H1 (cell line): ENCODE measurements around the gene CRYGS. TPM values are rescaled to one million over a fixed set of nuclear protein-coding genes. Genes with fewer than 3 reads are reported as not detected.

Source experiments
- CTCF ChIA-PET: fragments of 300-600 bp; sonication (Branson Sonifier 250); formaldehyde crosslinking; loops from one replicate; lab custom pipeline; 2021; ENCODE audit not compliant: partially characterized antibody; lab: Charles Lee
- POLR2A ChIA-PET: fragments of 300-600 bp; sonication (Branson Sonifier 250); formaldehyde crosslinking; loops from one replicate; lab custom pipeline; 2021; ENCODE audit warnings: inconsistent platforms; ENCODE audit not compliant: partially characterized antibody; lab: Charles Lee
- DNase-seq, 2 experiments: peaks; one replicate each; pipeline versions ENCODE4 v3.0.0 to v3.0.0-alpha.2; 2010 to 2022; ENCODE audit warnings: low spot score in 2 of 2, low read depth in 1 of 2, mixed read lengths in 1 of 2
- FAIRE-seq: peaks from 2 replicates; lab custom pipeline; 2011; peaks lifted over from hg19 to GRCh38; lab: Jason Lieb, UNC
- H2AFZ ChIP-seq: 2 replicates; pipeline ENCODE4 v1.8.1; 2012; ENCODE audit warnings: low read length, inconsistent platforms
- H2AK5ac ChIP-seq: 2 replicates; pipeline ENCODE4 v1.6.1; 2013; ENCODE audit warnings: low read depth, low read length
- H2BK120ac ChIP-seq: replicated peaks from 2 replicates; pipeline ENCODE3; 2013; ENCODE audit warnings: low read depth, low read length, inconsistent platforms
- H2BK12ac ChIP-seq: 2 replicates; pipeline ENCODE4 v1.6.1; 2013; ENCODE audit warnings: low read depth, low read length
- H2BK15ac ChIP-seq: 2 replicates; pipeline ENCODE4 v1.6.1; 2013; ENCODE audit warnings: low read length
- H2BK20ac ChIP-seq: 2 replicates; pipeline ENCODE4 v1.6.1; 2013; ENCODE audit warnings: low read length
- H2BK5ac ChIP-seq: 2 replicates; pipeline ENCODE4 v1.6.1; 2013; ENCODE audit warnings: low read depth, low read length
- H3K14ac ChIP-seq: 2 replicates; pipeline ENCODE4 v1.6.1; 2013; ENCODE audit warnings: inconsistent platforms; ENCODE audit not compliant: insufficient read length
- H3K18ac ChIP-seq: 2 replicates; pipeline ENCODE4 v1.6.1; 2013; ENCODE audit warnings: low read length; ENCODE audit errors: extremely low read depth
- H3K23ac ChIP-seq: 2 replicates; pipeline ENCODE4 v1.6.1; 2013; ENCODE audit warnings: inconsistent platforms; ENCODE audit not compliant: insufficient read length
- H3K23me2 ChIP-seq: 2 replicates; pipeline ENCODE4 v1.6.1; 2013; ENCODE audit warnings: low read depth, low read length
- H3K27ac ChIP-seq: 2 replicates; pipeline ENCODE4 v1.6.1; 2011; ENCODE audit warnings: low read depth, low read length, inconsistent platforms
- H3K27me3 ChIP-seq, 4 experiments: replicated peaks in 1 of 4; 1 replicate in 1 of 4; 2 replicates in 3 of 4; pipeline versions ENCODE4 v1.6.1 to v1.8.1; 2011 to 2013; ENCODE audit warnings: low read length in 3 of 4, mild to moderate bottlenecking in 3 of 4, inconsistent platforms in 2 of 4, mixed read lengths in 2 of 4, moderate library complexity in 1 of 4; ENCODE audit not compliant: control insufficient read depth in 3 of 4, insufficient read depth in 3 of 4; ENCODE audit errors: extremely low read depth in 1 of 4
- H3K36me3 ChIP-seq, 4 experiments: 2 replicates each; pipeline versions ENCODE4 v1.6.1 to v1.8.1; 2011 to 2013; ENCODE audit warnings: mild to moderate bottlenecking in 4 of 4, low read length in 3 of 4, moderate library complexity in 2 of 4, control low read depth in 1 of 4, inconsistent platforms in 1 of 4; ENCODE audit not compliant: insufficient read depth in 4 of 4, control insufficient read depth in 2 of 4
- H3K4ac ChIP-seq: replicated peaks from 2 replicates; pipeline ENCODE3; 2013; ENCODE audit warnings: low read length, low read depth, mixed read lengths, inconsistent platforms; ENCODE audit not compliant: insufficient read length
- H3K4me1 ChIP-seq, 4 experiments: replicated peaks in 1 of 4; 1 replicate in 1 of 4; 2 replicates in 3 of 4; pipeline versions ENCODE4 v1.6.1 to v1.8.1; 2011 to 2013; ENCODE audit warnings: low read length in 3 of 4, inconsistent platforms in 2 of 4, mixed read lengths in 1 of 4; ENCODE audit not compliant: insufficient read depth in 4 of 4, control insufficient read depth in 3 of 4
- H3K4me2 ChIP-seq, 2 experiments: 2 replicates each; pipeline versions ENCODE4 v1.6.1 to v1.8.1; 2011 to 2013; ENCODE audit warnings: low read depth in 2 of 2, low read length in 2 of 2, control low read depth in 1 of 2, inconsistent platforms in 1 of 2, mild to moderate bottlenecking in 1 of 2; ENCODE audit not compliant: insufficient read depth in 1 of 2
- H3K4me3 ChIP-seq, 4 experiments: fragments of 200-600, 300-600 bp in 1 of 4; sonication (generic), shearing (Covaris generic), sonication (Bioruptor Twin) in 1 of 4; 2 replicates each; pipeline versions ENCODE4 v1.5.1 to v1.8.1; 2011 to 2016; ENCODE audit warnings: low read length in 4 of 4, low read depth in 3 of 4, control low read depth in 2 of 4, inconsistent platforms in 2 of 4, mild to moderate bottlenecking in 2 of 4, mixed read lengths in 1 of 4, moderate library complexity in 1 of 4; ENCODE audit not compliant: insufficient read depth in 2 of 4; ENCODE audit errors: extremely low read depth in 1 of 4
- H3K56ac ChIP-seq: replicated peaks from 2 replicates; pipeline ENCODE3; 2013; ENCODE audit warnings: low read depth, mild to moderate bottlenecking, mixed read lengths, low read length, inconsistent platforms; ENCODE audit not compliant: insufficient read length
- H3K79me1 ChIP-seq: 2 replicates; pipeline ENCODE4 v1.6.1; 2013; ENCODE audit warnings: low read depth, low read length, control low read depth
- H3K79me2 ChIP-seq, 2 experiments: 2 replicates each; pipeline versions ENCODE4 v1.6.1 to v1.8.1; 2012 to 2013; ENCODE audit warnings: low read length in 2 of 2, mild to moderate bottlenecking in 2 of 2, inconsistent platforms in 1 of 2; ENCODE audit not compliant: insufficient read depth in 2 of 2, control insufficient read depth in 1 of 2
- H3K9ac ChIP-seq, 4 experiments: replicated peaks in 1 of 4; 1 replicate in 1 of 4; 2 replicates in 3 of 4; pipeline versions ENCODE4 v1.6.1 to v1.8.1; 2011 to 2013; ENCODE audit warnings: low read depth in 3 of 4, low read length in 3 of 4, control low read depth in 2 of 4, mild to moderate bottlenecking in 2 of 4, moderate library complexity in 2 of 4, inconsistent platforms in 1 of 4; ENCODE audit errors: extremely low read depth in 1 of 4
- H3K9me3 ChIP-seq, 2 experiments: 2 replicates each; pipeline versions ENCODE4 v1.6.1 to v1.8.1; 2012 to 2013; ENCODE audit warnings: mild to moderate bottlenecking in 2 of 2, moderate library complexity in 2 of 2, control low read depth in 1 of 2, inconsistent platforms in 1 of 2, low read depth in 1 of 2, low read length in 1 of 2, mixed read lengths in 1 of 2; ENCODE audit not compliant: insufficient read depth in 2 of 2
- H4K20me1 ChIP-seq, 2 experiments: replicated peaks in 1 of 2; 2 replicates each; pipeline versions ENCODE3 to v1.8.1; 2011 to 2013; ENCODE audit warnings: inconsistent platforms in 2 of 2, low read length in 2 of 2, mild to moderate bottlenecking in 1 of 2; ENCODE audit not compliant: insufficient read depth in 2 of 2, control insufficient read depth in 1 of 2
- H4K5ac ChIP-seq: 2 replicates; pipeline ENCODE4 v1.6.1; 2013; ENCODE audit warnings: low read length, low read depth, mixed read lengths, inconsistent platforms; ENCODE audit not compliant: insufficient read length
- H4K8ac ChIP-seq: 2 replicates; pipeline ENCODE4 v1.8.0; 2013; ENCODE audit warnings: mild to moderate bottlenecking, moderate library complexity, low read length, inconsistent platforms; ENCODE audit not compliant: insufficient read depth; ENCODE audit errors: extremely low read depth
- H4K91ac ChIP-seq: replicated peaks from 2 replicates; pipeline ENCODE3; 2013; ENCODE audit warnings: low read length, mixed read lengths, inconsistent platforms; ENCODE audit not compliant: insufficient read length
- ASH2L ChIP-seq: fragments of 200-600, 300-600 bp; sonication (generic); IDR thresholded peaks from one replicate; pipeline ENCODE4 v1.7.1; 2017; ENCODE audit warnings: low read length
- BACH1 ChIP-seq: IDR thresholded peaks from 2 replicates; pipeline ENCODE4 v1.6.1; 2012; ENCODE audit warnings: low read length, improper control_type of control experiment
- BRCA1 ChIP-seq: IDR thresholded peaks from 2 replicates; pipeline ENCODE4 v1.6.1; 2012; ENCODE audit warnings: low read depth, low read length, improper control_type of control experiment
- CHD1 ChIP-seq: IDR thresholded peaks from 2 replicates; pipeline ENCODE4 v1.6.1; 2012; ENCODE audit warnings: low read depth, low read length, improper control_type of control experiment
- CHD2 ChIP-seq: IDR thresholded peaks from 2 replicates; pipeline ENCODE4 v1.6.1; 2012; ENCODE audit warnings: low read length, improper control_type of control experiment
- EGR1 ChIP-seq: IDR thresholded peaks from 2 replicates; pipeline ENCODE4 v1.6.1; 2011; ENCODE audit warnings: low read depth, low read length, borderline replicate concordance
- HDAC2 ChIP-seq, 2 experiments: fragments of 300-600 bp in 1 of 2; sonication (generic) in 1 of 2; IDR thresholded peaks; 2 replicates each; pipeline ENCODE4 v1.6.1; 2011 to 2012; ENCODE audit warnings: low read depth in 2 of 2, low read length in 2 of 2, mild to moderate bottlenecking in 2 of 2, moderate library complexity in 2 of 2, borderline replicate concordance in 1 of 2, inconsistent platforms in 1 of 2
- JUN ChIP-seq: IDR thresholded peaks from 2 replicates; pipeline ENCODE4 v1.6.1; 2011; ENCODE audit warnings: low read depth, mild to moderate bottlenecking, improper control_type of control experiment, low read length
- JUND ChIP-seq: IDR thresholded peaks from 2 replicates; pipeline ENCODE4 v1.6.1; 2011; ENCODE audit warnings: mild to moderate bottlenecking, improper control_type of control experiment, low read length
- KDM5A ChIP-seq: fragments of 200-600 bp; IDR thresholded peaks from 2 replicates; pipeline ENCODE4 v1.7.1; 2012; ENCODE audit warnings: mild to moderate bottlenecking, low read length, inconsistent platforms, mixed read lengths
- POU5F1 ChIP-seq: IDR thresholded peaks from 2 replicates; pipeline ENCODE4 v1.6.1; 2011; ENCODE audit warnings: low read depth, mild to moderate bottlenecking, low read length, moderate library complexity
- SRF ChIP-seq: IDR thresholded peaks from 2 replicates; pipeline ENCODE4 v1.6.1; 2011; ENCODE audit warnings: mild to moderate bottlenecking, low read depth, low read length, moderate library complexity
- SUZ12 ChIP-seq: fragments of 200-600 bp; sonication (generic); IDR thresholded peaks from 2 replicates; pipeline ENCODE4 v1.6.1; 2012; ENCODE audit warnings: mild to moderate bottlenecking, inconsistent platforms, low read length, moderate library complexity, mixed read lengths
- TAF7 ChIP-seq: optimal IDR thresholded peaks from 2 replicates; pipeline ENCODE3; 2011; ENCODE audit warnings: low read depth, mild to moderate bottlenecking, inconsistent platforms, low read length, moderate library complexity, borderline replicate concordance
- WGBS, 2 experiments: shearing (Covaris generic) in 1 of 2; methylation state at CpG; one replicate each; pipeline versions ENCODE4 v1.1.6 to v1.1.7; 2013 to 2015; ENCODE audit warnings: low lambda C conversion rate in 2 of 2, mixed read lengths in 2 of 2, inconsistent platforms in 1 of 2, low coverage in 1 of 2, missing lambda C conversion rate in 1 of 2; ENCODE audit not compliant: insufficient replicate concordance in 2 of 2, insufficient coverage in 1 of 2, insufficient read length in 1 of 2; ENCODE audit errors: extremely low coverage in 1 of 2, missing lambda C conversion rate in 1 of 2; 5-methylcytosine and 5-hydroxymethylcytosine counted together
- polyA plus RNA-seq, 7 experiments: library from polyadenylated mRNA; depleted of rRNA in 3 of 7; stranded (reverse) in 5 of 7; unstranded in 2 of 7; fragments of >200 nt in 5 of 7; fragments of 200-250 nt in 2 of 7; gene quantifications; 1 replicate in 5 of 7; 2 replicates in 1 of 7; 4 replicates in 1 of 7; pipeline versions ENCODE4 v1.2.1 to v1.2.3, GENCODE V29; 2011 to 2013; ENCODE audit warnings: missing spikeins in 2 of 7, mixed read lengths in 2 of 7
- total RNA-seq: library from RNA; stranded (reverse); fragmentation: NEBNext Ultra II Directional; extraction: Animal tissue kit (Norgen Biotek cat#: 25700); gene quantifications from 2 replicates; pipeline ENCODE4 v1.2.1, GENCODE V29; 2021
- TF ChIP-seq, protein P1 (sequence below): IDR thresholded peaks from 2 replicates; pipeline ENCODE4 v1.6.1; 2012; ENCODE audit warnings: inconsistent platforms

The CRYGS gene
- total and polyA plus RNA-seq, 2 of the 8 experiments (the other 6 are each of a cell fraction or from before 2014, with no cell fraction given) = 1.5 to 1.8 TPM

DNA sequence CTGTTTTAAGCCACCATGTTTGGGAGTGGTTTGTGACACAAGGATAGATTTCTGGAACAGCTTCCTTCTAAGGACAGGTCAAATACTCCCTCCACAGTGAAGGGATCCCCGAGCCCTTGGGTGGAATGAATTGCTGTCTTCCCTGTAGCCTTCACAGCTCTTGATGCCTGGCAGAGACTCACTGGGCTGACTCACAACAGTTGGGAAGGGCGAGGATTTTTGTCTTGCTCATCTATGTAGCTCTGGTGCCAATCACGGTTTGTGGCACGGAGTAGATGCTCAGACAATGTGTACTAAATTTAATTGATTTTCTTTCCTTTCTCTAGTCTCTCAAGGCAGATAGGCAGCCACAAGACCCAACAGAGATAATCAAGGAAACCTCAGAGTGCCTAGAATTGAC is 27.0 kb downstream of the CRYGS start:
- Histone ChIP-seq H3K27ac (no peak overlapping the region), H3K9ac (no peak overlapping the region), H2BK20ac (no peak overlapping the region), H4K20me1 (no peaks in the 10 kb centered on the region), H3K4me2 (no peak overlapping the region), H3K23ac (no peak overlapping the region), H3K56ac (no peak overlapping the region), H2AK5ac (no peak overlapping the region), H3K23me2 (peaks cover 2% of the 10 kb centered on the region; the same call in 1 of the 2 replicates), H3K27me3 (no peaks in the 10 kb centered on the region; a peak in 2 of 7 replicates), H3K36me3 (no peaks in the 10 kb centered on the region), H2BK120ac (no peak overlapping the region), H3K9me3 (no peaks in the 10 kb centered on the region), H3K14ac (no peak overlapping the region), H3K4ac (no peak overlapping the region), H4K8ac (no peak overlapping the region), H3K79me1 (no peaks in the 10 kb centered on the region), H3K4me3 (no peak overlapping the region), H3K4me1 (peaks cover 0 to 2% (median 0%) of the 10 kb centered on the region in 4 experiments; a peak in 1 of 7 replicates), H2BK5ac (no peak overlapping the region), H2AFZ (no peak overlapping the region), H4K91ac (no peak overlapping the region), H3K79me2 (no peaks in the 10 kb centered on the region), H2BK12ac (no peak overlapping the region), H2BK15ac (no peak overlapping the region), H3K18ac (no peak overlapping the region), H4K5ac (no peak overlapping the region)
- POLR2A ChIA-PET = no interaction called here
- DNase-seq (no peak), FAIRE-seq (no peak)
- CTCF ChIA-PET = interaction anchor here (0.6 to 3.3 kb wide), 10 partner anchors 8 to 256 kb away, joined by 3 to 17 read pairs (median 5); no protein-coding TSS in a partner anchor
- WGBS, 2 experiments = 87% methylated on average over 4 of the region's 4 CpGs; no CpG with 5 or more reads in 1 of the 2 experiments
- TF ChIP-seq POU5F1 (no peak), KDM5A (no peak), EGR1 (no peak), SRF (no peak), HDAC2 (IDR thresholded peaks at IDR 0.05; ENCODE audit: borderline replicate concordance in 1 of 2, low read depth in 2 of 2, low read length in 2 of 2) (no peak), JUND (no peak), BRCA1 (no peak), JUN (no peak), TAF7 (no peak), ASH2L (no peak), CHD2 (no peak), BACH1 (no peak), CHD1 (no peak), SUZ12 (no peak)
- TF ChIP-seq, protein P1, sequence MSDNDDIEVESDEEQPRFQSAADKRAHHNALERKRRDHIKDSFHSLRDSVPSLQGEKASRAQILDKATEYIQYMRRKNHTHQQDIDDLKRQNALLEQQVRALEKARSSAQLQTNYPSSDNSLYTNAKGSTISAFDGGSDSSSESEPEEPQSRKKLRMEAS = no peak
